AG04450 (cell line): ENCODE measurements around the gene FGF8. TPM values are rescaled to one million over a fixed set of nuclear protein-coding genes. Genes with fewer than 3 reads are reported as not detected.

Experiments used
- CTCF ChIA-PET: fragments of 300-600, 350-600 bp; formaldehyde crosslinking; extraction: SDS; loops from one replicate; lab custom pipeline; 2022; ENCODE audit warnings: antibody characterized with exemption, inconsistent platforms; lab: Charles Lee
- POLR2A ChIA-PET: fragments of 350-600 bp; formaldehyde crosslinking; extraction: SDS; loops from one replicate; lab custom pipeline; 2021; ENCODE audit warnings: antibody characterized with exemption, inconsistent platforms; lab: Yijun Ruan, JAX
- DNase-seq: peaks from one replicate; pipeline ENCODE4 v3.0.0-alpha.2; 2011; ENCODE audit warnings: low read depth, low spot score
- H3K27ac ChIP-seq: one replicate; pipeline ENCODE4 v1.5.1; 2012; ENCODE audit warnings: low read depth, low read length, control low read depth
- H3K27me3 ChIP-seq: one replicate; pipeline ENCODE4 v1.6.0; 2012; ENCODE audit warnings: low read length; ENCODE audit not compliant: control insufficient read depth, insufficient read depth
- H3K4me3 ChIP-seq: 2 replicates; pipeline ENCODE4 v1.5.1; 2011; ENCODE audit warnings: mild to moderate bottlenecking, low read depth, low read length, control low read depth
- H3K9me3 ChIP-seq: 2 replicates; pipeline ENCODE4 v1.5.1; 2012; ENCODE audit warnings: low read length; ENCODE audit not compliant: control insufficient read depth, insufficient read depth
- polyA plus RNA-seq: library from polyadenylated mRNA; depleted of rRNA; stranded (reverse); fragments of >200 nt; gene quantifications from 2 replicates; pipeline ENCODE4 v1.2.3, GENCODE V29; 2011
- TF ChIP-seq, protein P1 (sequence below): IDR thresholded peaks from 2 replicates; pipeline ENCODE4 v1.5.1; 2011; ENCODE audit warnings: low read depth, low read length, control low read depth, inconsistent platforms

FGF8 gene
- polyA plus RNA-seq, 1 experiment, result not detected

DNA sequence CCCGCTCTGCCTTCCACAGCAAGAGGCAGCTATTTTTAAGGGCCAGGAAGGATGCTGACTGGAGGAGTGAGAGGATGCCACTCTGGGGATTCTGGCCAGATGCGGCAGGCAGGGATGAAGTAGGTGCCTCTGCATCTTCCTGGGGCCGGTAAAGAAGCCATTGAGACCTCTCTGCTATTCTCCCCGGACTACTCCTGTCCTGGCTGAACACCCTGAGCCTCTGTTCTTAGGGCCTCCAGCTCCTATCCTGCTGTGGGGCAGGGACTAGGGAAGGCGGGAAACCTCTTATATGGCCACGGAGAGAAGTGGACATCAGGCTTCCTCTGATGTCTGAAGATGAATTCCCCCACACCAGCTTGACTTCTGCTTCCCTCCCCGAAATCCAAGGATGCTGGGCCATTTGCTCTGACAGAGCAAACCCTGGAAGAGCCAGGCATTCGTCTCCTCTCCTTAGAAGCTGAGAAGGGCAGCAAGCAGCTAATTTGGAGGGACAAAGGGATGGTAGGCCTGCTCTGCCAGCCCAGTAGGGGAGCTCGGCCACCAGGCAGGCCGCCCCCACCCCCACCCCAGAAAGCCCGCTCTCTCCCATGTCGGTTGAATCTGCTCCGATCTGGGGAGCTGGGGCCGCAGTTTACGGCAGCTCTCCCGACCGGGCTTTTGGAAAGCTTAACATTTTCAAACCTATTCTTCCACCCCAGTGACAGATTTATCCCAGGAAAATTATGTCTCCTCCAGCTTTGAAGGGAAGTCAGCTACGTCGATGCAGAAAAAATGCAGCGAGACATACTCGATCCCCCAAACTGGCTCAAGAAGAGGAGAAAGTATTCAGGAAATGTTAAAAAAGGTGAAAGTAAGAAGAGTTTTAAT is 2.8 kb downstream of the FGF8 start:
- no peak overlapping the region for H3K27ac ChIP-seq
- peaks cover 72% of the 10 kb centered on the region for H3K27me3 ChIP-seq
- POLR2A ChIA-PET, result interaction anchor here (0.6 kb wide), 1 partner anchor 175 kb away, joined by 4 read pairs; no protein-coding TSS in a partner anchor
- no peaks in the 10 kb centered on the region; the same call in 1 of the 2 replicates for H3K9me3 ChIP-seq
- H3K4me3 ChIP-seq, result no peak overlapping the region
- CTCF ChIA-PET, result interaction anchor here (0.7 to 2.8 kb wide), 5 partner anchors 8 to 611 kb away, joined by 3 to 16 read pairs (median 10); no protein-coding TSS in a partner anchor
- TF ChIP-seq, protein P1, sequence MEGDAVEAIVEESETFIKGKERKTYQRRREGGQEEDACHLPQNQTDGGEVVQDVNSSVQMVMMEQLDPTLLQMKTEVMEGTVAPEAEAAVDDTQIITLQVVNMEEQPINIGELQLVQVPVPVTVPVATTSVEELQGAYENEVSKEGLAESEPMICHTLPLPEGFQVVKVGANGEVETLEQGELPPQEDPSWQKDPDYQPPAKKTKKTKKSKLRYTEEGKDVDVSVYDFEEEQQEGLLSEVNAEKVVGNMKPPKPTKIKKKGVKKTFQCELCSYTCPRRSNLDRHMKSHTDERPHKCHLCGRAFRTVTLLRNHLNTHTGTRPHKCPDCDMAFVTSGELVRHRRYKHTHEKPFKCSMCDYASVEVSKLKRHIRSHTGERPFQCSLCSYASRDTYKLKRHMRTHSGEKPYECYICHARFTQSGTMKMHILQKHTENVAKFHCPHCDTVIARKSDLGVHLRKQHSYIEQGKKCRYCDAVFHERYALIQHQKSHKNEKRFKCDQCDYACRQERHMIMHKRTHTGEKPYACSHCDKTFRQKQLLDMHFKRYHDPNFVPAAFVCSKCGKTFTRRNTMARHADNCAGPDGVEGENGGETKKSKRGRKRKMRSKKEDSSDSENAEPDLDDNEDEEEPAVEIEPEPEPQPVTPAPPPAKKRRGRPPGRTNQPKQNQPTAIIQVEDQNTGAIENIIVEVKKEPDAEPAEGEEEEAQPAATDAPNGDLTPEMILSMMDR, result no peak
- DNase-seq, result no peak

DNA sequence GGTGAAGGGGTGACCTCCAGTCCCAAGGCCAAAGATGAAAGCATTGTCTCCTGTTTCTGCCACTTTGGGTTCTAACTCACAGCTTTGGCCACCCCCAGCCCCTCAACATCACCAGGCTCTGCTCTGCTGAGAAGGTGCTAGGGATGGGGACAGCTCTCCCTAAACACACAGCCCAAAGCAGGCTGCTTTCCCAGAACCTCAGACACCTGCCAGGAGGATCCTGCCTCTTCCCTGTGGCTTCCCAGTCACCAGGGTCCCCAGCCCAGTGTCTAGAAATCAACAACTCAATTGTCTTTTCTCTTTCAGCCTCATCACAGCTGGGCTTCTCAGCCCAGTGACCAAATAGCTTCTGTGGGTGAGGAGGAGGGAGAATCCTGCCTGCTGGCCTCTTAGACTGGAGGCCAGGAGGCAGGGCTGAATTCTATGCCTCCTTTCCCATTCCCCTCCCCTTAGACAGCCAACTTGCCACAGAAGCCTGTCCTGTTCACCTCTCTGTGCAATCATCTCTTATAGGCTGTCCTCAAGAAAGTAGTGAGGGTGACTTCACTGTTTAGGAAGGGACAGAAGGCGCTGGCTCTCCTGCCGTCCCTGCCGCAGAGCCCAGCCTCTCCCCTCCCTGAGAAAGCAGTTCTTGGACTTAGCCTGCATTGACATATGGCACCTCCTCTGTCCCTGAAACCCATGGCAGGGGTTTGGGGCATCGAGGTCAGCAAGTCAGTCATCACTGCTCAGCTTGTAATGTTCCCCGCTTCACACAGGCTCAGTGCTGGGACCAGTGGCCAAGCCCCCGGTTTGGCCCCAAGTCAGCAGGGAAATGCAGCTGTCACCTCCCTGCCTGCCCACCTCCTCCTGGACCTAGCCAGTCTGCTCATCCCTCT is 3.7 kb downstream of the FGF8 start:
- ChIA-PET CTCF (interaction anchor here (0.6 to 2.8 kb wide), 5 partner anchors 8 to 559 kb away, joined by 3 to 16 read pairs (median 10); no protein-coding TSS in a partner anchor), POLR2A (interaction anchor here (0.6 kb wide), 1 partner anchor 174 kb away, joined by 4 read pairs; no protein-coding TSS in a partner anchor)
- no peak for DNase-seq
- Histone ChIP-seq H3K27me3 (peaks cover 78% of the 10 kb centered on the region), H3K4me3 (no peak overlapping the region), H3K9me3 (no peaks in the 10 kb centered on the region; the same call in 1 of the 2 replicates), H3K27ac (no peak overlapping the region)
- TF ChIP-seq, protein P1, result no peak

DNA sequence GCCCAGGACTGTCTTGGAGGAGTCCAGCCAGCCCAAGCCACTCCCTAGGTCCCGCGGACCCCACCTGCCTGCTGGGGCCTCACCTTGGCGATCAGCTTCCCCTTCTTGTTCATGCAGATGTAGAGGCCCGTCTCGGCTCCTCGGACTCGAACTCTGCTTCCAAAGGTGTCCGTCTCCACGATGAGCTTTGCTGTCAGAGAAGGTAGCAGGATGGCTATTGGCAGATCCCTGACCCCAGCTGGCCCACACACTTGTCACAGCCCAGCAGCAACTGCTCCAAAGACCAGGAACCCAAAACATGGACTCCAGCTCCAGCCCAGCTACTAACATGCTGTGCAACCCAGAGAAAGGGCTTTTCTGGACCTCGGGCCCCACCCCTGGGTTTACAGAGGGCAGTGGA is 4.5 kb downstream of the FGF8 start:
- Histone ChIP-seq H3K9me3 (no peaks in the 10 kb centered on the region; the same call in 1 of the 2 replicates), H3K27me3 (peaks cover 78% of the 10 kb centered on the region), H3K27ac (no peak overlapping the region), H3K4me3 (no peak overlapping the region)
- ChIA-PET CTCF (interaction anchor here (0.9 to 2.8 kb wide), 3 partner anchors 10 to 557 kb away, joined by 3 to 16 read pairs (median 6); no protein-coding TSS in a partner anchor), POLR2A (no interaction called here)
- TF ChIP-seq, protein P1, result no peak
- DNase-seq, result no peak

DNA sequence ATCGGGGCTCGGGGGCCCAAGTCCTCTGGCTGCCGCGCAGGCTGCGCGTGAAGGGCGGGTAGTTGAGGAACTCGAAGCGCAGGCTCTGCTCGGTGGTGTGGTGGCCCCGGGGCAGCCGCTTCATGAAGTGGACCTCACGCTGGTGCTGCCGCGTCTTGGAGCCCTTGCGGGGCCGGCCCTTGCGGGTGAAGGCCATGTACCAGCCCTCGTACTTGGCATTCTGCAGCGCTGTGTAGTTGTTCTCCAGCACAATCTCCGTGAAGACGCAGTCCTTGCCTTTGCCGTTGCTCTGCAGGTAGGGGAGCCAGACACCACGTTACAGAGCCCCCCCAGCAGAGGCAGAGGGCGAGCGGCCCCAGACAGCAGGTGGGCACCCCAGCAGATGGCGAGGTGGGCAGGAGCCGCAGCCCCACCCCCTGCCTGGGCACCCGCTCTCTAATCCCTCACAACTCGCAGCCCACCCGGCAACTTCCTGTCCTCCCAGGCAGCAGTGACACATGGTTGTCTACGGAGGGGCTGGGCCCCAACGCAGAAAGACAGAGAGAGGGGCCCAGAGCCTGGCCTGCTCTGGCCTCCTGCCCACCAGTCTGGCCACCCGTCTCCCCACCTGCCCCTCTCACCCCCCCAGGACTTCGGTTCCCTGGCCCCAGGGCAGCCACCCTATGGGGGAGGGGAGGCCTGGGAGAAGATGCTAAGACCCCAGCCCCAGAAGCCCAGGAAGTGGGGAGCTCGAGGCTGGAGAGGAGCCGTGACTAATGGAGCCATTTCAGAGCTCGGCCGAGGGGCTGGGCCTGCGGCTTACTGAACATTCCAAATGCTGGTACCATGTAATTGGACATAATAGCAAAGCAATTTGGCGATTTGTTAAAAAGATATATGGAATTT is 5.3 kb downstream of the FGF8 start:
- no peak for DNase-seq
- TF ChIP-seq, protein P1, result no peak
- Histone ChIP-seq H3K27me3 (peaks cover 84% of the 10 kb centered on the region), H3K27ac (no peak overlapping the region), H3K9me3 (no peaks in the 10 kb centered on the region; the same call in 1 of the 2 replicates), H3K4me3 (no peak overlapping the region)
- ChIA-PET CTCF (interaction anchor here (0.6 to 2.8 kb wide), 4 partner anchors 11 to 556 kb away, joined by 3 to 16 read pairs (median 5); no protein-coding TSS in a partner anchor), POLR2A (no interaction called here)
